Measurements from ENCODE around the gene PLCL2.
"Not testable (repeated sequence)": the region's sequence is repeated elsewhere in the genome, so short reads cannot be mapped to it uniquely, and the experiment has no call there.

The PLCL2 gene

GRCh38 chr3:17088017-17088416 is 203.3 kb downstream of the PLCL2 start:
- H3K36me3 Mint-ChIP-seq = peaks cover 32% of the 10 kb centered on the region
- peaks cover 45% of the 10 kb centered on the region for H3K4me1 Mint-ChIP-seq
- peak overlapping the region; percentile 89 for H3K27ac Mint-ChIP-seq
- H3K27me3 Mint-ChIP-seq = no peaks in the 10 kb centered on the region
- H3K9me3 Mint-ChIP-seq = no peaks in the 10 kb centered on the region
- H3K4me3 Mint-ChIP-seq = no peak overlapping the region

DNA sequence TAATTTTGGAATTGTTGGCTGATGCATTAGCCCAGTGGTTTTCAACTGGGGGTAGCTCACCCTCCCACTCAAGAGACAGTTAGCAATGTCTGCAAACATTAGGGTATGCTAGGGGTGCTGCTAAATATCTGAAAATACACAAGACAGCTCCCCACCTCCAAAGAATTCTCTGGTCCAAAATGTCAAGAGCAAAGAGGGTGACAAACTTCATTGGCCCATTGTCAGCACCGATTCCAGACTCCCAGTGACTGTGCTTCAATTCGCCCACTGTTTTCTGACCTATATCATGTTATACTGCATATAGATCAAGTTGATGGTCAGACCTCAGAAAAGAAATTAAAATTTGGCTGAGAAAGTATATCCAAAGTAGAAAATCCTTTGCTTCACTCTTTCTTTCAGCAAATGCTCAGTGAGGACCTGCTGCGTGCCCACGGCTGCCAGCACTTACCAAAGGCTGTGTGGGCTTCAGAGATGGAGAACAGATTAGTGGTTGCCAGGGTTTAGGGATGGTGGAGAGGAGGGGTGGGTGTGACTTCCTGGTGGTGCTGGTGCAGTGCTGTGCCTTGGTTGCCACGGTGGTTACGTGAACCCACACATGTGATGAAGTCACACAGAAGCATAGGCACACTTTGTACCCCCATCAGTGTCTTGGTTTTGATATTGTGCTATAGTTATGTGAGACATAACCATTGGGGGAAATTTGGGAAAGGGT is 204.0 kb downstream of the PLCL2 start:
- H3K9me3 Mint-ChIP-seq = no peaks in the 10 kb centered on the region
- H3K4me3 Mint-ChIP-seq = no peak overlapping the region
- peaks cover 26% of the 10 kb centered on the region for H3K36me3 Mint-ChIP-seq
- peak overlapping the region; percentile 32 for H3K27ac Mint-ChIP-seq
- no peaks in the 10 kb centered on the region for H3K27me3 Mint-ChIP-seq
- peaks cover 39% of the 10 kb centered on the region for H3K4me1 Mint-ChIP-seq

GRCh38 chr3:17089314-17089700 is 204.6 kb downstream of the PLCL2 start:
- Mint-ChIP-seq H3K9me3 (no peaks in the 10 kb centered on the region), H3K4me3 (no peak overlapping the region), H3K27me3 (no peaks in the 10 kb centered on the region), H3K36me3 (peaks cover 23% of the 10 kb centered on the region), H3K4me1 (peaks cover 36% of the 10 kb centered on the region), H3K27ac (no peak overlapping the region)

GRCh38 chr3:17090280-17090983 is 205.7 kb downstream of the PLCL2 start:
- no peaks in the 10 kb centered on the region for H3K9me3 Mint-ChIP-seq
- peaks cover 31% of the 10 kb centered on the region for H3K4me1 Mint-ChIP-seq
- no peaks in the 10 kb centered on the region for H3K27me3 Mint-ChIP-seq
- no peak overlapping the region for H3K4me3 Mint-ChIP-seq
- peaks cover 17% of the 10 kb centered on the region for H3K36me3 Mint-ChIP-seq
- H3K27ac Mint-ChIP-seq = peak overlapping the region; percentile 75

- H3K4me3 Mint-ChIP-seq = no peak overlapping the region
- peaks cover 10% of the 10 kb centered on the region for H3K36me3 Mint-ChIP-seq
- no peaks in the 10 kb centered on the region for H3K9me3 Mint-ChIP-seq
- H3K27ac Mint-ChIP-seq = no peak overlapping the region
- no peaks in the 10 kb centered on the region for H3K27me3 Mint-ChIP-seq
- H3K4me1 Mint-ChIP-seq = peaks cover 18% of the 10 kb centered on the region
These were observed 207.3 kb downstream of the PLCL2 start for GRCh38 chr3:17091910-17092582.

GRCh38 chr3:17092583-17092933 is 207.8 kb downstream of the PLCL2 start:
- Mint-ChIP-seq H3K36me3 (peaks cover 10% of the 10 kb centered on the region), H3K4me3 (no peak overlapping the region), H3K27me3 (no peaks in the 10 kb centered on the region), H3K9me3 (no peaks in the 10 kb centered on the region), H3K4me1 (peaks cover 13% of the 10 kb centered on the region), H3K27ac (no peak overlapping the region)

DNA sequence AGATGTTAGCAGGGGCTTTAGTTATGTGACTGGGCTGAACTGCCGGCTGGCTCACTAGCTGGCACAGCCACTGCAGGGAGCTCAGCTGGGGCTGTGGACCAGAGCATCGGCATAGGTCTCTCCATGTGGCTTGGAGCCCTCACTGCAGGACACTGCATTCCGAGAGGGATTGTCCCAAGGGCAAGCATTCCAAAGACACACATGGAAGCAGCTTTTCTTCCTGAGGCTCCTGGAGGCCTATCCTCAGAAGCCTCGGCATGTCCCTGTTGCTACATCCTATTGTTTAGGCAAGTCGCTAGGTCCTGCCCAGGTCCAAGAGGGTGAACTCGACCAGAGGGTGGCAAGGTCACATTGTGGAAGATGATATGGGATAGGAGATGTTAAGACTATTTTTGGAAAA is 209.8 kb downstream of the PLCL2 start:
- Mint-ChIP-seq H3K4me1 (no peaks in the 10 kb centered on the region), H3K36me3 (peaks cover 6% of the 10 kb centered on the region), H3K27ac (peak overlapping the region; percentile 36), H3K27me3 (no peaks in the 10 kb centered on the region), H3K9me3 (no peaks in the 10 kb centered on the region), H3K4me3 (no peak overlapping the region)

GRCh38 chr3:17103579-17103978 is 218.8 kb downstream of the PLCL2 start:
- Mint-ChIP-seq H3K27me3 (no peaks in the 10 kb centered on the region), H3K4me3 (no peak overlapping the region), H3K4me1 (no peaks in the 10 kb centered on the region), H3K36me3 (peaks cover 9% of the 10 kb centered on the region), H3K9me3 (peaks cover 25% of the 10 kb centered on the region), H3K27ac (no peak overlapping the region)

DNA sequence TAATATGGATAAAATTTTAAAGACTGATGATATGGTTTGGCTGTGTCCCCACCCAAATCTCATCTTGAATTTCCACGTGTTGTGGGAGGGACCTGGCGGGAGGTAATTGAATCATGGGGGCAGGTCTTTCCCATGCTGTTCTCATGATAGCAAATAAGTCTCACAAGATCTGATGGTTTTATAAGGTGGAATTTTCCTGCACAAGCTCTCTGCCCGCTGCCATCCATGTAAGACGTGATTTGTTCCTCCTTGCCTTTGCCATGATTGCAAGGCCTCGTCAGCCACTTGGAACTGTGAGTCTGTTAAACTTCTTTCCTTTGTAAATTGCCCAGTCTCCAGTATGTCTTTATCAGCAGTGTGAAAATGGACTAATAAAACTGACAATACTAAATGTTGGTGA is 222.0 kb downstream of the PLCL2 start:
- H3K36me3 Mint-ChIP-seq, H3K4me1 Mint-ChIP-seq, H3K27me3 Mint-ChIP-seq, H3K4me3 Mint-ChIP-seq, H3K27ac Mint-ChIP-seq: not testable (repeated sequence)
- H3K9me3 Mint-ChIP-seq = peaks cover 16% of the 10 kb centered on the region

GRCh38 chr3:17110660-17111396 is 226.1 kb downstream of the PLCL2 start:
- Mint-ChIP-seq H3K27me3 (no peaks in the 10 kb centered on the region), H3K9me3 (no peaks in the 10 kb centered on the region), H3K27ac (no peak overlapping the region), H3K4me1 (no peaks in the 10 kb centered on the region), H3K36me3 (no peaks in the 10 kb centered on the region), H3K4me3 (no peak overlapping the region)

- Mint-ChIP-seq H3K36me3 (no peaks in the 10 kb centered on the region), H3K27ac (peak overlapping the region; percentile 31), H3K4me3 (no peak overlapping the region), H3K9me3 (no peaks in the 10 kb centered on the region), H3K4me1 (no peaks in the 10 kb centered on the region), H3K27me3 (no peaks in the 10 kb centered on the region)
These were observed 226.8 kb downstream of the PLCL2 start for GRCh38 chr3:17111586-17111985.

DNA sequence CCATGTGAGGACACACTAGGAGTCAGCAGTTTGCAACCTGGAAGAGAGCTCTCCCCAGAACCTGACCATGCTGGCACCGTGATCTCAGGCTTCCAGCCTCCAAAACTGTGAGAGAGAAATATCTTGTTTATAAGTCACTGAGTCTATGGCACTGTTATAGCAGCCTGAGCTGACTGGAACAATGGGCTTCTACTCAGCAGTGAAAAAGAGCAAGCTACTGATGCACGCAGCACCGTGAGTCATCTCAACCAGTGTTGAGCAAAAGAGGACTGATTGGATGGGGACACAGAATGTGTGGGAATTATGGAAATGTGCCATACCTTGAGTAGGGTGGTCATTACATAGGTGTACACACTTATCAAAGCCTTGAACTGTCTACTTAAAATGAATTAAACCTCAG is 230.4 kb downstream of the PLCL2 start:
- no peaks in the 10 kb centered on the region for H3K9me3 Mint-ChIP-seq
- H3K27me3 Mint-ChIP-seq = no peaks in the 10 kb centered on the region
- no peaks in the 10 kb centered on the region for H3K4me1 Mint-ChIP-seq
- H3K36me3 Mint-ChIP-seq = no peaks in the 10 kb centered on the region
- no peak overlapping the region for H3K27ac Mint-ChIP-seq
- H3K4me3 Mint-ChIP-seq = no peak overlapping the region

GRCh38 chr3:17116007-17116600 is 231.3 kb downstream of the PLCL2 start:
- no peak overlapping the region for H3K27ac Mint-ChIP-seq
- no peaks in the 10 kb centered on the region for H3K36me3 Mint-ChIP-seq
- H3K9me3 Mint-ChIP-seq = no peaks in the 10 kb centered on the region
- no peaks in the 10 kb centered on the region for H3K4me1 Mint-ChIP-seq
- H3K4me3 Mint-ChIP-seq = no peak overlapping the region
- no peaks in the 10 kb centered on the region for H3K27me3 Mint-ChIP-seq

GRCh38 chr3:17118771-17119170 is 234.0 kb downstream of the PLCL2 start:
- Mint-ChIP-seq H3K27me3 (no peaks in the 10 kb centered on the region), H3K9me3 (no peaks in the 10 kb centered on the region), H3K4me3 (no peak overlapping the region), H3K27ac (peak overlapping the region; percentile 18), H3K36me3 (no peaks in the 10 kb centered on the region), H3K4me1 (no peaks in the 10 kb centered on the region)

GRCh38 chr3:17119201-17120072 is 234.7 kb downstream of the PLCL2 start:
- Mint-ChIP-seq H3K4me3 (no peak overlapping the region), H3K27ac (peak overlapping the region; percentile 48)

More at GRCh38 chr3:17119201-17120072, 234.7 kb downstream of the PLCL2 start:
- H3K27me3 Mint-ChIP-seq = no peaks in the 10 kb centered on the region
- H3K4me1 Mint-ChIP-seq = no peaks in the 10 kb centered on the region
- H3K36me3 Mint-ChIP-seq = no peaks in the 10 kb centered on the region
- H3K9me3 Mint-ChIP-seq = no peaks in the 10 kb centered on the region
